GM19239 (cell line): Measurements from ENCODE around the gene INPP4A.

Experiments
- DNase-seq: peaks from one replicate; pipeline ENCODE4 v3.0.0; 2011; ENCODE audit warnings: low spot score; ENCODE audit not compliant: insufficient read length
- FAIRE-seq: peaks from 2 replicates; lab custom pipeline; 2011; peaks lifted over from hg19 to GRCh38; lab: Jason Lieb, UNC

Gene INPP4A

DNA sequence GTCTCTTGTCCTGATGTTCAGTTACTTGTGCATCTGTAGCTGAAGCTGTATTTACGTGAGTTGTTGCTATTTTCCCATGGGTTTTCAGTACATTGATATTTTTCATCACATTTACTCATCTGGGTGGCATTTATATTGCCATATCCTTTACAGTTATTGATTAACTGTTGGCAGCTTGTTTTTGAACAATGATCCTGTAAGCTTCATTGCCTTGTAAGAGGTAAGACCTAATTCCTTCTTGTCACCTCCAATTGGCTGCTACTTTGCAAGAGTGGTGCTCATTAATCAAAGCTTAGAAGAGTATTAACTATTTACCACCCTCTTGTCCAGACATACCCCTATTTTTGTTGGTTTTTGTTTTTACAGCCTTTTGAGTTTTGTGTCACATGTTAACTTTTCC, 88.9 kb downstream of the INPP4A start:
- FAIRE-seq = no peak

DNA sequence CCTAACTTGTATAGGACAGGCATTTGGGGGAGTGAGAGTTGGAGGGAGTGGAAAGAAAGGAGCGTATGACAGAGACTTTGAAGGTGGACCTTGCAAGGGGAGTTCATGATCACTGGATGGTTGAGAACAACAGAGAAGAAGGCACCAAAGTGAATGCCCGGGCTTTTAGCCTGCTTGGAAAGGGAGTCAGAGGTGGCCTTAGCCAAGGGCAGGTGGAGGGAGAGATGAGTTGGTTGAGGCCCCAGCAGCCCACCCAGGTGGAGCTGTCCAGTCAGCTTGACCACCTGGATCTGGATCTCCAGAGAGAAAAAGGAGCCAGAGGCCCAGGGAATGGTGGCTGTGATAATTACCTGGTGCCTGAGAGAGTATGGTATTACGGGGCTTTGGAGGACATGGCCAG, 90.1 kb downstream of the INPP4A start:
- FAIRE-seq (no peak), DNase-seq (no peak)

More for the DNA sequence above, 88.9 kb downstream of the INPP4A start:
- DNase-seq = no peak

DNA sequence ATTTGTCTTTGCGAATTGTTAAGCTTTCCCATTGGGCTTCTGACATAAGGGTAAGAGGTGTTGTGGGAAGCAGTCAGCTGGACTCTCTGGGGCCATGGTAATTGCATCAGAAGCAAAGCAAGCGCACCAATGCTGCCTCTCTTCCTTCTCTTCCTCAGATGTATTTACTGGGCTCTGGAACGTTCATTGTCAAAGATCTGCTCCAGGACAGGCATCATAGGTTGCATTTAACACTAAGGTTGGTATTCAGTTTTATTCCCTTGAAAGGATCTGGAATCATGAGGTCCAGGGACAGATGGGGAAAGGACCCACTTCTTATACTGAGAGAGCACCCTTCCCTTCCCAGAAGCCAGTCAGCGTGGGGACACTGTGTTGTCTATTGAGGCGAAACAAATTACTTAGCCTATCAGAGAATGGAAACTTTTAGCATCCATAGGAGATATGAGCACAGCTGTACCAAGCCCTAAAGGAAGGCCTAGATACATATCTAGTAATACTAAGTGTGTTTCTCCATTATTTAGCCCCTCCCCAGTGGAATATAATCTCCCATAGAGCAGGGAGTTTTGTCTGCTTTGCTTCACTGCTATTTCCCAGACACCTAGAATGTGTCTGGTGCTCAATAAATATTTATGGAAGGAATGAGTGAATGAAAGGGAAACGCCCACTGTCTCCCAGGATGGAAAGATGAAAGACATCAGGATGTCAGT, 91.5 kb downstream of the INPP4A start:
- FAIRE-seq (no peak), DNase-seq (no peak)

DNA sequence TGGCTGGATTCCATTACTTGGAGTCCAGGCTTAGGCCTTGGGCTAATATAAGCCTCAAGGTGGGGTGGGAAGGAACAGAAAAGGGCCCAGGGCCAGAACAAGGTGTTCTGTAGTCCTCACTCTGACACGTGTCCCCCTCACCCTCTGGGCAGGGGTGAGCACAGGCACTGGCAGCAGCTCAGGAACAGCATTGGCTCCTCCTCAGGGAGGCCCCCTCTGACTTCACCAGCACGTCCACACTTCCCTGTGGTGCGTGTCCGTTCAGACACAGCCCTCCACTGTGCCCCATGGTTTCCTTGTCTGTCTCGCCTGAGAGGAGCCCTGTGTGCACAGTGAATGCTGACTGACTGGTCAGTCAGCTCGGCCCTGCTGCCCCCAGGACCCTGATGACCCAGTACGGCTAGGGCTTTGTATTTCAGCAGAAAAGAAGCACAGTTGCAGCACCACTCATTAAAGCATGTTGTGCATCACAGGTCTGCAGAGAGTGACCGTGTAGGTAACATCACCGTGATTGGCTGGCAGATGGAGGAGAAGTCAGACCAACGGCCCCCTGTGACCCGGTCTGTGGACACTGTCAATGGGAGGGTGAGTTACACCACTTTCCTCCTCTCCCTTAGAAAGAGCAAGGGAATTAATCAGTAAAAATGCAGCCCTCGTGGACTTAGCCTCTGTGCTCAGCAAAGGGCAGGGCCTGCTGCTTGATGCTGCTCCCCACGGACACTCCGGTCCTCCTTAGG, 92.9 kb downstream of the INPP4A start:
- DNase-seq (no peak), FAIRE-seq (no peak)

DNA sequence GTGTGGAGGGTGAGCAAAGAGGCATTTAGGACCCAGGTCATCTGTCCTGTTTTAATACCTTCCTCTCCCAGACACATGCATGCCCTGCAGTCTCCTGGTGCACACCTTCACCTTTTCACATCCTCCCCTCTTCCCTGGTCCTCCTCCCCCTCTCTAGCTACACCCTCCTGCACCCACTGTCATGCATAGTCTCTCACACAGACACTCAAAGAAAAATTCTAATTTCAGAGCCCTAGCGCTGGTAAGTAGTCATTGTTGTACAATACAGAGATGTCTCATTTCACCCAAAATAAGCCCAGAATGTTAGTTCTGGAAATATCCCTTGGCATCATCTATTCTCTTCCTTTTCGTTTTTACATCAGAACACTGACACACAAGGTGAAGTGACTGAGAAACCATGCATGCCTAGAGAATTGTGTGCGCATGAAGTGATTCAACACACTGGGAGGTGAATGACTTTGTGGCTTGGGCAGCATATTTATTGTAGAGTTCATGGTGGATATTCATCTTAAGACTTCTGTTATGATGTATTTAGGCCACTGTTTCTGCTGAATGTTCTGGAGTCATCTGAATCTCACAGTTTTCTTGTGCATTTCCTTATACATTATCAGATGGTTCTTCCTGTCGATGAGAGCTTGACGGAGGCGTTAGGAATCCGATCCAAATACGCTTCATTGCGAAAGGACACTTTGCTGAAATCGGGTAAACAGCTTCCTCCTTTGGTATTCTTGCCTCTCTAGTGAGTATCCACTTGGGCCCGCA, 93.8 kb downstream of the INPP4A start:
- FAIRE-seq (no peak), DNase-seq (no peak)

DNA sequence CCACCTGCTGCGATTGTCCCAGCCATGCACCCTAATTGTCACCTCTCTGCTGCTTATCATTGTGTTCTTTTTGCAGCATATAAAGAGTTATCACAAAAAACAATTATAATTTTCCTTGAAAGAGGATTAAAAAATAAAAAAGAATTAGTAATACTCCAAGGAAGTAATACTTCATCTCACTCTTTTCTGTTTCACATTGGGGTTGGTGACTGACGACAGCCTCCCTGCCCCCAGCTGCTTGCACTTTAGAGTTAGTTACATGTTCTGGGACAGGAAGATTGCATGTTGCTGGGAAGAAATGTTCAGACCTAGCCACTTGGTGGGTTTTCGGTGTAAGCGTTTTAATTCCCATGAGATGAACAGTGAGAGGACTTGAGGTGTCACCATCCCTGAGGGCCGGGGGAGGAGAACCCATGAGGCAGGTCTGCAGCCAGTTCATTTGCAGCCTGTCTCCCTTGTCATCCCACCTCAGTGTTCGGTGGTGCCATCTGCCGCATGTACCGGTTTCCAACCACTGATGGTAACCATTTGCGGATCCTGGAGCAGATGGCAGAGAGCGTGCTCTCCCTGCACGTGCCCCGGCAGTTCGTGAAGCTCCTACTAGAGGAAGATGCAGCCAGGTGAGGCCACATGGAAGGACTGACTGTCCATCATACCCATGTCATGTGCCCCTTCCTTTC, 94.5 kb downstream of the INPP4A start:
- no peak for DNase-seq
- FAIRE-seq = no peak

DNA sequence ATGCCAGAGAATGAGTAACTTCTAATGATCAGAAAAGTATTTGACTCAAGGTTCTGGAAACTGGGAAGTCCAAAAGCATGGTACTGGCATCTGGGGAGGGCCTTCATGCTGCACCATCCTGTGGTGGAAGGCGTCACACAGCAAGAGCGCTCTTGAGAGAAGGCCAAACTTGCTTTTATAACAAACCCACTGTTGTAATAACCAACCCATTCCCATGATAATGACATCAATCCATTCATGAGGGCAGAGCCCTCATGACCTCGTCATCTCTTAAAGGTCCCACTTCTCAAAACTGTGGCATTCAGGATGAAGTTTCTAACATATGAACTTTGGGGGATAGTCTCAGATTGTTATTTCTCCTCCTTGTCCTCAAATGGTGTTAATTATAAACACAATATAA, 95.9 kb downstream of the INPP4A start:
- DNase-seq = no peak
- no peak for FAIRE-seq

DNA sequence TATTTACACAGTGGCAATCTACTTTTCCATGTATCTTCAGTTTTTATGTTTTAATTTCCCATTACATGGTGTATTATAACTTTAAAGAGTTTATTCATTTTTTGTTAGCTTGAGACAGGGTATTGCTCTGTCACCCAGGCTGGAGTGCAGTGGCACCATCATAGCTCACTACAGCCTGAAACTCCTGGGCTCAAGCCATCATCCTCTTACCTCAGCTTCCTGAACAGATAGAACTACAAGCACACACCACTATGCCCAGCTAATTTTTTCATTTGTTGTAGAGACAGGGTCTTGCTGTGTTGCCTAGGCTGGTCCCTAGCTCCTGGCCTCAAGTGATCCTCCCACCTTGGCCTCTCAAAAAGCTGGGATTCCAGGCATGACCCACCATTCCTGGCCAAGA, 96.8 kb downstream of the INPP4A start:
- peak; percentile 56 for FAIRE-seq
- DNase-seq = no peak

DNA sequence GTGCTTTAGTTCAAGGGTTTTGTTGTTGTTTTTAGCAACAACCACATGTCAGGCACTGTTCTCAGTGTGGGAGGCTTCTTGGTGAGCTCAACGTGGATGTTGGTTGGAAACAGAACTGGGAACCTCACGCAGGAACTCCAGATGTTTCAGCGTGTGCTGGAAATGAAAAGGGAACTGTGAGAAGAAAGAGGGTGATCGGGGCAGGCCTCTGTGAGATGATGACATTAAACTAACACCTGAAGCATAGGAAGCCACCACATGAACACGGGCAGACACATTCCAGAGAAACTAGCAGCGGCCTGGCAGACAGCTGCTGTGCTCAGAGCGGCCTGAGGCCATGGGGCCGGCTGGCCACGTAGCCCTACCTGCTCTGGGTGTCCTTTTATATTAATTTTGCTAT, 97.2 kb downstream of the INPP4A start:
- no peak for DNase-seq
- FAIRE-seq = peak; percentile 48

DNA sequence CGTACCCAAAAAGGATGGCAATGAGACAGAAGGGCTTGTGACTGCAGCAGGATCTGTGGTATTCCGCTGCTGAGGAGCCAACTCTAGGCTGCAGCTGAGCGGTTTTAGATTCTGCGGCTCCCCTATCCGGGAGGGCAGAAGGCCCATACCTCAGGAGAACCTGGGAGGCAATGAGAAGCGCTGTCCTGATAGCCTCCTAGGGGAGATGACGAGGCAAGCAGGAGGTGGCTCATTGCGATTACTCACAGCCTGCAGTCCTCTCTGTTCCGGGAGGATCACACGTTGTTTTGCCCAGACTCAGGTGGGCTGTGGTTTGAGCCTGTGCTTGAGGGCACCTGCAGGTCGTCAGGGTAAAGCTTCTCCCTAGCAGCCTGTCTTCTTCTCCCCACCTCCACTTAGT, 98.6 kb downstream of the INPP4A start:
- FAIRE-seq (no peak), DNase-seq (no peak)

DNA sequence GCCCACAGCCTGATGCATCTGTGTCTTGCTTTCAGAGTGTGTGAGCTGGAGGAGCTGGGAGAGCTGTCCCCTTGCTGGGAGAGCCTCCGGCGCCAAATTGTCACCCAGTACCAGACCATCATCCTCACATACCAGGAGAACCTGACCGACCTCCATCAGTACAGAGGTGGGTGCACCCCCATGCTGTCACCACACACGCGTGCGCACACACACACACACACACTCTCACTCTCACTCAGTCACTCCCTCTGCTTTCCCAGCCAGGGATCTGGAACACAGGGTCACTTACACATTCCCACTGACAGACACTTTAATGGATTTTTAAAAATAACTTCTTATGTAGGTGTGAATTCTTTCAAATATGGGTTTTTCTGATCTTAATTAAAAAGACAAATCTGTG, 99.2 kb downstream of the INPP4A start:
- FAIRE-seq (no peak), DNase-seq (no peak)

DNA sequence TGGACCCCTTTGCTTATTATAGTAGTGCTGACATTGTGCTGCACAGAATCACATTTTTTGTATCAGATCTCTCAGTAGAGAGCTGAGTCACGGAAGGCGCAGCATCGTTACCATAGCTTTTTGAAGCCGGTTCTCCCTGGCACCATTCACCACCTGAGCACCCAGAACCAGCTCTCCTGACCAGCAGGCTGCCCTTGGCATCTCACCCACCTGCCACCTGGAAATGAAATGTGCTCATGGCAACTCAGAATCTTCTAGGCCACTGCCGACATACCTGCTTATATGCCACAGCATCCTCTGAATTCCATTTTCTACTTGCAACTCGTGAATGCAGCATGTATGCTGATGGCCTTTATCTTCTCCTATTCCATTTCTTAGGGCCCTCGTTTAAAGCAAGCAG, 100.9 kb downstream of the INPP4A start:
- no peak for DNase-seq
- FAIRE-seq = no peak

DNA sequence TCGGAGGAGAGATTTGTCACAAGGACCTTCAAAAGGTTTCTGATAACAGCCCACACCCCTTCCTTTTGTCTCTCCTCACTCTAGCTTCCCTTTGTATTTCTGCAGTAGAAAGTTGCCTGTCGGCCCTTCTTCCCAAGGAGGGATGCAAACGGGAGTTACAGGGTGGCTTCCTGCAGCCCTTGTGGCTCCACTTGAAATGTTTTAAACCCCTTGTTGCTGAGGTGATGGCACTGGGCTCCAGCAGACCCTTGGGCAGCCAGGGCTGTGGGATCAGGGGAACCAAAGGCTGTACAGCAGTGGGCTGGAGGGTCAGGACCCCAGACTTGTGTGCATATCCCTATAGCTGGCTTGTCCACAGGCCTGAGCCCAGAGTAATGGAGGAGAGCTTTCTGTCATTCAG, 101.5 kb downstream of the INPP4A start:
- FAIRE-seq = no peak
- no peak for DNase-seq

DNA sequence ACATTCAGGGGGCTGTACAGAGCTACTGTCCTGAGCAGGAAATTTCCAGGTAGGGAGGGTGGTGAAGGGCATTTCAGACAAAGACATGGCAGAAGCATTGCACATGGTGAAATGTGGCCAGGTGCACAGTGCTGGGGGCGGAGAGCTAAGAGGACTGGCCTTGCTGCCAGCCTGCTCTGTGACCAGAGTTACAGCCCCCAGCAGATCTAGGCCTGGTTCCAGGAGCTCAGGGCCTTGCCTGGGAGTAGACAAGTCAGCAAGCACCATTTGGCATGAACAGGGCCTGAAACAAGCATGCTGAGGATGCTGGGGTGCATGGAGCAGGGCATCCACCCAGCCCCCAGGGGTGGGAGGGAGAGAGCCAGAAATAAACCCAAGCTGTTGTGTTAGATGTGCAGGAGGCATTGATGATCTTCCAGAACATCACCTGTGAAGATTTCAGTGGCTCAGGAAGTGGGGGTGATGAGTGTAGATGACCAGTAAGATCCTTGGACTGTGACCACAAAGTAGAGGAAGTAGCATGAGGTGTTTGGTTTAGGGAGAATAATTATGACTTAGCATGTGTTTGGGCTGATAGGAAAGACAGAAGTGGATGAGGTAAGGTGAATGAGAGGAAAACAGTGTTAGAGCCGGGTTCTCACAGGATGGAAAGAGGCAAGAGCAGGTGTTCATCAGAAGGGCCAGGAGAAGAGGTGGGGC, 102.6 kb downstream of the INPP4A start:
- FAIRE-seq (peak; percentile 57), DNase-seq (no peak)

DNA sequence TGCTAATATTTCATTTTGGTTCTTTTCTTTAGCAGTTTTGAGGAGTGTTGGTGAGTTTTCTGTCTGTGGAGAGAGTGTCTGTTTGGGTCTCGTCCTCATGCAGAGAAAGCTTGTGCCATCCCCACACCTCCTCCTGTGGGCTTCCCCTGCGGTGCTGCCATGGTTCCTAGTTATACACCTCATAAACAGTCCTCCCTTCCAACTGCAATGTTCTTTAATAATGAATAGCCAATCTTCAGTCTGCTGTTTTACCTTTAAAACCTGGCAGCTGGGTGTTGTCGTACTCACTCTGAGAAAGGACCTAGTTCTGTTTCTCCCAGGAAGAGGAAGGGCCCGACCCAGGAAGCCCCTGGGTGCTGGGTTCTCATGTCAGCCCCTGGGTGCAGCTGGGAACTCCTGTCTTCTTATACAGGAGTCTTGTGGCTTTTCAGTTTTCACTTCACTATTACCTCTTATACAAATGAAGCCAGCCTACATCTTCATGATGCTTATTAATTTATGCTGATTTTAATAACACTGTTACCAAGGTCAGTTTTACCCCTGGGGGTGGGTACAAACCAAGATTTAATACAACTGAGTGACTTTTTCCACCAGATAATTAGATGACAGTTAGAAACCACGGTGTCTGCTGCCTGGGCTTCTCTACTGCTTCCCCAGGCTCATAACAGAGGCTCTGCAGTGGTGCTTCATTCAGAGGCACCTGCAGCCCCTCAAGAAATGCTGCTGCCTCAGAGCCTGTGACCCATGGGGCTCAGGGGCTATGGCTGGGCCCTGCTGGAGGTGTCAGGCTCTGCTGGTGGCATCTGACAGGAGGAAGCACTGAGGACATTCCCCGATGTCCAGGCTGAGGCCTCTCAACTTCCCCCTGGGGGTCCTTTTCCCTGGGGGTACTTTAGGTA, 104.5 kb downstream of the INPP4A start:
- DNase-seq (no peak), FAIRE-seq (peak; percentile 95)

DNA sequence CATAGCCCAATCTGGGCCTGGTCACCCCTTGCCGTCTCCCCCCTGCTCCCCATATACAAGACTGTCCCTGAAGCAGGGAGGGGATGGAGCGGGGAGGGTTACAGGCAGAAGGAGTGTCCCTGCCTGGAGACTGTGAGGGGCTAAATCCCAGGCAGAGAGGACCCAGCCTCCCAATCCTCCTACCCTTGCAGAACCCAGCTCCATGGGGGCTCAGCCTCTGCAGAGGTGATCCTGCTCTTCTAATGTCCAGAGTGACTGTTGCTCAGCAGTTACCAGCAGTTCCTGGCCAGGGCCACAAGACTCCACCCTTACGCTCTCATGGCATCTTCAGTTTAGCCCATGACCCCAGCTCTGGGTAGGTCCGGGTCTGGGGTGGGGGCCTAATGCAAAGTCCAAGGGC, 105.5 kb downstream of the INPP4A start:
- no peak for DNase-seq
- no peak for FAIRE-seq

DNA sequence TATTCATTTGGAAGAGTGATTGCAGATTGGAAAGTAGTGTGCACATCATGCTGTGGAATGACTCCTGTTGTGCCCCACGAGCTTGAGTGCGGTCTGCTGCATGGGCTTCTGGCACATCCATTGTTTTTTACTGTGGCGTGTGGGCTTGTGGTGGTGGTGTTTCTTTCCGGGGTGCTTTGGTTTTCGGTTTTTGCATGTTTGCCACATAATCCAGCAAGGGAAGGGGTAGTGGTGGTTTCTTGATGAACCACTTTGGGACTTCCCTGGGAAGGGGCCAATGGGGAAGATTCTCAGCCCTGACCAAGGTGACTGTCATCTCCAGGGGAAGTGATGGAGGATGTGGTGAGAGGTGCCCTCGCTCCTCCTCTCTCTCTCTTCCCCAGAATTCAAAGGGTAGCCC, 106.7 kb downstream of the INPP4A start:
- DNase-seq (no peak), FAIRE-seq (peak; percentile 33)

DNA sequence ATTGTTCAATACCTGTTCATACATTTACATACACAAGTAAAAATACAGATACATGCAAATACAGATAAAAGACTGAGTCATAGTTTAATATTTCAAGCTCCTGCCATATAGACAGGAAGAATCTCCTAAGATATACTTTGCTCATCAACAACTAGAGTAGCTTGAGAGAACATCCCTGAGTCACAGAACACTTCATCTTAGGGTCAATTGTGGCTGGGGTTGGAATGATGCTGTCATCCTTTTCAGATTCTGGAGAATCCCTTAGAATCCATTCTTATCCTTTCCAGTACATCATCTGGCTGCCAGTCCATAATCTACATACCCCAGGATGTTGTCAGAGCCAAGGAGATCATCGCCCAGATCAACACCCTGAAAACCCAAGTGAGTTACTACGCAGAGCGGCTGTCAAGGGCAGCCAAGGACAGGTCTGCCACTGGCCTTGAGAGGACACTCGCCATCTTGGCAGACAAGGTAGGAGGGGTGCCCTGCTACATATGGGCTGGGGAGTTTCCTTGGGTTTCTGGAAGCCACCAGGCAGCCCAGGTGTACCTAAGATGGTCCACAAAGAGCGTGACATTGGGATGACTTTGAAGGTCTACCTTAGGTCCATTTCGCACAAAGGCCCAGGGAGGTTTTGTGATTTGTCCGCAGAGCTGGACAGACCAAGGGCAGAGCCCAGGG, 108.0 kb downstream of the INPP4A start:
- DNase-seq (no peak), FAIRE-seq (peak; percentile 33)
